HTR-8/SVneo (cell line): Measurements from ENCODE around the gene FOSL1.
"Not testable (repeated sequence)": the region's sequence is repeated elsewhere in the genome, so short reads cannot be mapped to it uniquely, and the experiment has no call there.

ENCODE experiments used
- DNase-seq: peaks from one replicate; pipeline ENCODE4 v3.0.0; 2011; ENCODE audit warnings: low spot score, mixed read lengths; ENCODE audit not compliant: insufficient read length
- FAIRE-seq: peaks from 2 replicates; lab custom pipeline; 2011; peaks lifted over from hg19 to GRCh38; lab: Jason Lieb, UNC

FOSL1 gene

DNA sequence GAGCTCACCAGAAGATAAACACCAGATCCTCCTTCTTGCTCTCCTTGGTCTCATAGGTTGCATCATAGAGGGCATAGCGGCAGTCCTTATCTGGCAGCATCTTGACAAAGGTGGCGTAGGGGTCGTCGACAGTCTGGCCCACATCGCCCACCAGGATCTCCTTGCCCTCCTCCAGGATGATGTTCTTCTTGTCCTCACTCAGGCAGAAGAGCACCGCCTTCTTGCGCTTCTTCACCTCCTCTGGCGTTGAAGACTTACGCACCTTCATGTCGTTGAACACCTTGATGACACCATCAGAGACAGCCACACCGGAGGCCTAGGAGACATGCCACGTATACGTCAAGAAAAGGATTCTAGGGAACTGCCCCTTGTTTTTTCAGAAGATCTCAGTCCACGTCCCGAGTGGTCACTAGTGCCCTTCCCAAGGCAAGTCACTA lies 44.2 kb downstream of the FOSL1 start:
- DNase-seq (no peak), FAIRE-seq (no peak)

GRCh38 chr11:65854852-65855837 lies 45.0 kb downstream of the FOSL1 start:
- FAIRE-seq (no peak), DNase-seq (no peak)

DNA sequence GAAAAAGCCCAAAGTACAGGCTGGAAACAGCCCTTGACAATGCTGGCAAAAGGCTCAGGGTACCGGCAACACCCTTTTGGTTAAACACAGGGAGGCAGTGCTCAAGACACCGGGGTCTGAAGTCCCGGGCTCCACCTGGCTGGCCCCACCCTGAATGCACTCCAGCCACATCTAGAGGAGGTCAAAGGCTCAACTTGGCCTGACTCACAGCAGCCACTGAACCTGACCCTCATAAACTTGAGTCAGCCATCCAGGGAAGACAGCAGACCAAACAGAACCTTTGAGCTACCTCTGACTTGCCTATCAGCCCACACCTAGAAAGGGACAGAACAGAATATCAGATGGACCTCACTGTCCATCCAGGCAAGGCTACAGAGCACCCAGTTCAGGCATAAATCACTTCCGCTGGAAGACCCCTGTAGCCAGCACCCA lies 46.0 kb downstream of the FOSL1 start:
- DNase-seq, result no peak
- no peak for FAIRE-seq

- DNase-seq (no peak), FAIRE-seq (no peak)
Measured at GRCh38 chr11:65853246-65853979, 46.8 kb downstream of the FOSL1 start.

GRCh38 chr11:65852508-65853245 lies 47.5 kb downstream of the FOSL1 start:
- FAIRE-seq, result peak; percentile 44
- no peak for DNase-seq

DNA sequence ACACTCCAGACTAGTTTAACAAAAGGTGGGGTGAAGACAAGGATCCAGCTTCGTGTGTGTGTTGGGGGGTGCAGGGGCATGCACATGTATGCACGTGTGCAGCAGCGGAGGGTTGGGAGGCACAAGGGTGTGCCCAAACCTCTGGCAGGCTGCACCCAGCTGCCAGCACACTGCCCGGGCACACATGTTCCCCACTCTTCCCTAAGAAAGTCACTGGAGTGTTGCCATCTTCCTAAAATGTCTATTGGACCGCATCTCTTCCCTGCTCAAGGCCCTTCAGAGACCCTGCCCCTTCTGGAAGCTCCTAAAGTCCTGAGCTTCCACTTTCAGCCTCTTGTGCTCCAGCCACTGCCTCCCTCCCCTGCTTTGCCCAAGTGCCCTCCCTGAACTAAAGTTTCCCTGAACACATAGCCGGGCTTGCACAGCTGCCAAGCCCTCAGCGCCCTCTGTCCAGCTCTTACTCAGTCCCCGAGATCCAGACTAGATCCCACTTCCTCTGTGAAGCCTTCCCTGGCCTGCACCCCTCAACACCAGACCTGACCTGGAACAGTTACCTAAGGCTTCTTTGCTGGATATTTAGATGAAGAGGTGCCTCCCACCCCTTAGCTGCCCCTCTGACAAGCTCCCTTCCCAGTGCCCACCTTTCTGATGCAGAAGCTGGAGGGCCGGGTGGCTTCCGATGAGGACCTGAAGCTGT lies 48.2 kb downstream of the FOSL1 start:
- FAIRE-seq, result peak; percentile 48
- DNase-seq, result no peak

DNA sequence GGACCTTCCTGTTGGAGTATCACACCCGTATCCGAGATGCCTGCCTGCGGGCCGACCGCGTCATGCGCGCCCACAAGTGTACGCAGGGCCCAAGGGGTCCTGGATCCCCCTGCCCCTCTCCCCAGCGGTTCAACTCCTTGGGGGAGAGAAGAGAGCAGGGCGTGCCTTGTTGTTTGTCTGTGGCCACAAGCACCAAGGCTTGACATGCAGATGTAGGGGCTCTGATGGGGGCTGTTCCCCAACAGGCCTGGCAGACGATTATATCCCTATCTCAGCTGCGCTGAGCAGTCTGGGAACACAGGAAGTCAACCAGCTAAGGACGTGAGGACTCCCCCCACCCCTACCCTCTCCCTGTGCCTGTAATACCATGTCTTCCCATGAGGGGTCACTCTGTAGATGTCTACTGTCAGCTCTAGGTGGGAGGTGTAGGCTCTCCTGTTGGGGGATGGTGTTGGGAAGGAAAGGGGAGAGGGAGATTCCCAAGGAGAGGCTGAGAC lies 49.1 kb downstream of the FOSL1 start:
- DNase-seq (no peak), FAIRE-seq (peak; percentile 62)

GRCh38 chr11:65850217-65851082 lies 49.7 kb downstream of the FOSL1 start:
- no peak for DNase-seq

DNA sequence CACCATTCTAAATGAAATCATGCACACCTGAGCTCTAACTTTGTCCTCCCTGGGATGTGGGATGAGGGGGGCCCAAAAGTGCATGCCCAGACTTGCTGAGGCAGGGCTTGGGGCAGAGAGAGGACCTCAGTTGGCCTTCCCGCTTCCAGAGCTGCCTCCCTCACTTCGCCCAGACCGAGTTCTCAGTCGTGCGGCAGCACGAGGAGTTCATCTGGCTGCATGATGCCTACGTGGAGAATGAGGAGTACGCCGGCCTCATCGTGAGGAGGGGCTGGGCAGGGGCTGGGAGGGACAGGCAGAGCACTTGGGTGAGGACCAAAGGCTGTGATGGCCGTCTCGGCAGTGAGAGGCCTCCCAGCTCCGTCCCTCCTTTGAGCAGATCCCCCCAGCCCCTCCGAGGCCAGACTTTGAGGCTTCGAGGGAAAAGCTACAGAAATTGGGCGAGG lies 50.4 kb downstream of the FOSL1 start:
- no peak for DNase-seq
- FAIRE-seq, result peak; percentile 57

More at GRCh38 chr11:65850217-65851082, 49.7 kb downstream of the FOSL1 start:
- FAIRE-seq, result peak; percentile 58

- peak; percentile 4 for FAIRE-seq
- DNase-seq, result no peak
Measured at GRCh38 chr11:65849366-65849765, 50.8 kb downstream of the FOSL1 start.

DNA sequence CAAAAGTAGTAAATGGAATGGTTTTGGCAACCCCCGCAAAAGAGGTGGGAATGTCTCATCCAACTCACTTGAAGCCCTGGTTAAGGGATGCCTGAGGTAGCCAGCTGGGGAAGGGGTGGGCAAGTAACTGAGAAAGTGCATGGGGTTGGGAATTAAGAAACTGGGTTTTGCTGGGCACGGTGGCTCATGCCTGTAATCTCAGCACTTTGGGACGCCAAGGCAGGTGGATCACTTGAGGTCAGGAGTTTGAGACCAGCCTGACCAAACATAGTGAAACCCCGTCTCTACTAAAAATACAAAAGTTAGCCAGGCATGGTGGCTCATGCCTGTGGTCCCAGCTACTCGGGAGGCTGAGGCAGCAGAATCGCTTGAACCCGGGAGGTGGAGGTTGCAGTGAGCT lies 51.5 kb downstream of the FOSL1 start:
- DNase-seq, FAIRE-seq: not testable (repeated sequence)

DNA sequence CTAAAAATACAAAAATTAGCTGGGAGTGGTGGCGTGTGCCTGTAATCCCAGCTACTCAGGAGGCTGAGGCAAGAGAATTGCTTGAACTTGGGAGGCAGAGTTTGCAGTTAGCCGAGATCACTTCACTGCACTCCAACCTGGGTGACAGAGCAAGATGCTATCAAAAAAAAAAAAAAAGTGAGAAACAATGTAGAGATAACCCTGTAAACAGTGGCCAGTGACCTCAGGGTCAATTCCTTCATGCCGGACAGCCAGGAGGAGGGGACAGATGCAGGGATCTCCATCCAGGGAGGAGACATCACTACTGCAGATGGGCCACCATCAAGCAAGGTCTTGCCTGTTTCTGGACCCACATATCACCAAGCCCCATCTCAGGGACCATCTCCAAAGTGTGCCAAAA lies 52.4 kb downstream of the FOSL1 start:
- no peak for FAIRE-seq
- DNase-seq, result no peak

DNA sequence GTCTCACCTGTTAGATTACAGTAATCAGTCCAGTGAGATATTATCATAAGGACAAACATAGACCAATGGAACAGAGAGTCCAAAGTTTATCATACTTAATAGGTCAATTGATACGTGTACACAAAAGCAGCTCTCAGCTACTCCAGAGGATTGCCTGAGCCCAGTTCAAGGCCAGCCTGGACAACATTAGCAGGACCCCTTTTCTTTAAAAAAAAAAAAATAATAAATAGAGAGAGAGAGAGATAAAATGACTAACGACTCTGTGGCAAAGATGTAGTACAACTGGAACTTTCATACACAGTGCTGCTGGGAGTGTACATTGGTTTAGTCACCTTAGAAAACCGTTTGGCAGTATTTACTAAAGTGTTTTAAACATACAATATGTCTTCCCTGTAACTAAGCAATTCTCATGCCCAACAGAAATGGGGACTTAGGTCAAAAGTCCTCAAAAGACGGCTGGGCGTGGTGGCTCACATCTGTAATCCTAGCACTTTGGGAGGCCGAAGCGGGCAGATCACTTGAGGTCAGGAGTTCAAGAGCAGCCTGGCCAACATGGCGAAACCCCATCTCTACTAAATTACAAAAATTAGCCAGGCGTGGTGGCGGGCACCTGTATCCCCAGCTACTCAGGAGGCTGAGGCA lies 55.8 kb downstream of the FOSL1 start:
- FAIRE-seq (no peak), DNase-seq (no peak)

GRCh38 chr11:65843811-65844210 lies 56.4 kb downstream of the FOSL1 start:
- FAIRE-seq (no peak), DNase-seq (no peak)

DNA sequence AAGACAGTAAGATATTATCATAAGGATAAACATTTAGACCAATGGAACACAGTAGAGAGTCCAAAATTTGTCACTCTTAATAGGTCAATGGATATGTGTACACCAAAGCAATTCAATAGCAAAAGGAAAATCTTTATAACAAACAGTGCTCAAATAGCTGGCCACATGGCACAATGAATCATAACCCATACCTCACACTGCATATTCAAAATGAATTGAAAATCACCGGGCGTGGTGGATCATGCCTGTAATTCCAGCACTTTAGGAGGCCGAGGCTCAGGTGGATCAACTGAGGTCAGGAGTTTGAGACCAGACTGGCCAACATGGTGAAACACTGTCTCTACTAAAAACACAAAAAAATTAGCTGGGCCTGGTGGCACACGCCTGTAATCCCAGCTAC lies 58.0 kb downstream of the FOSL1 start:
- FAIRE-seq (peak; percentile 4), DNase-seq (no peak)
